K562 (cell line): ENCODE results near the gene MED20. TPM values are rescaled to one million over a fixed set of nuclear protein-coding genes. Genes with fewer than 3 reads are reported as not detected.

Source experiments
- ARID1B ChIP-seq: fragments of 450-650 bp; IDR thresholded peaks from 2 replicates; pipeline ENCODE4 v1.6.1; 2016; ENCODE audit warnings: antibody characterized with exemption, mild to moderate bottlenecking, inconsistent platforms
- BDP1 ChIP-seq: IDR thresholded peaks from 3 replicates; pipeline ENCODE4 v1.6.1; 2011; ENCODE audit not compliant: insufficient read length, insufficient read depth
- BMI1 ChIP-seq: fragments of 150-350 bp; IDR thresholded peaks from 2 replicates; pipeline ENCODE4 v1.6.1; 2014; ENCODE audit warnings: low read length
- BRD4 ChIP-seq: fragments of 200-600 bp; sonication (generic); IDR thresholded peaks from 2 replicates; pipeline ENCODE4 v1.6.1; 2017; ENCODE audit warnings: inconsistent platforms
- CBFA2T3 ChIP-seq: fragments of 450-650 bp; IDR thresholded peaks from 2 replicates; pipeline ENCODE4 v1.6.1; 2017
- DPF2 ChIP-seq: fragments of 450-650 bp; IDR thresholded peaks from 2 replicates; pipeline ENCODE4 v1.6.1; 2016
- FOSL1 ChIP-seq: fragments of 200-800 bp; sonication (Bioruptor generic); conservative IDR thresholded peaks from 2 replicates; pipeline ENCODE4 v1.6.1; 2016; ENCODE audit warnings: missing genetic modification characterization, missing compliant biosample characterization
- HDAC3 ChIP-seq: fragments of 450-650 bp; IDR thresholded peaks from 2 replicates; pipeline ENCODE4 v1.6.1; 2018; ENCODE audit warnings: borderline replicate concordance, mild to moderate bottlenecking, moderate library complexity; ENCODE audit not compliant: partially characterized antibody
- HNRNPK ChIP-seq: fragments of 200-400 bp; formaldehyde crosslinking; IDR thresholded peaks from one replicate; pipeline ENCODE4 v1.6.1; 2018; ENCODE audit warnings: mild to moderate bottlenecking, low read depth, low read length; ENCODE audit not compliant: poor library complexity, severe bottlenecking
- L3MBTL2 ChIP-seq: fragments of 450-650 bp; IDR thresholded peaks from 2 replicates; pipeline ENCODE4 v1.6.1; 2016; ENCODE audit warnings: mild to moderate bottlenecking, moderate library complexity
- MTA3 ChIP-seq: fragments of 450-650 bp; formaldehyde crosslinking; IDR thresholded peaks from 2 replicates; pipeline ENCODE4 v1.6.1; 2017; ENCODE audit warnings: mild to moderate bottlenecking, borderline replicate concordance
- NFIC ChIP-seq: fragments of 450-650 bp; IDR thresholded peaks from 2 replicates; pipeline ENCODE4 v1.6.1; 2017; ENCODE audit warnings: mild to moderate bottlenecking, inconsistent platforms
- SMARCE1 ChIP-seq: fragments of 450-650 bp; IDR thresholded peaks from 2 replicates; pipeline ENCODE4 v1.7.1; 2016; ENCODE audit warnings: mild to moderate bottlenecking
- TCF3 ChIP-seq: sonication (generic); formaldehyde crosslinking; IDR thresholded peaks from 2 replicates; pipeline ENCODE4 v1.4.0; 2020; ENCODE audit warnings: mild to moderate bottlenecking, missing genetic modification reagents
- ZNF174 ChIP-seq: fragments of 250-450 bp; sonication (Bioruptor Pico); IDR thresholded peaks from 2 replicates; pipeline ENCODE4 v1.4.0; 2020; ENCODE audit warnings: mild to moderate bottlenecking
- polyA plus RNA-seq, 8 experiments: library from polyadenylated mRNA; depleted of rRNA in 4 of 8; stranded (reverse) in 5 of 8; unstranded in 3 of 8; fragments of >200 nt; fragmentation: Nextera tagmentation in 2 of 8; fragmentation: Illumina TruSeq in 1 of 8; extraction: Ambion mirVana in 2 of 8; extraction: Trizol in 1 of 8; gene quantifications; 2 replicates each; pipeline versions ENCODE4 v1.2.1 to v1.2.3, GENCODE V29; 2011 to 2014; ENCODE audit warnings: inconsistent platforms in 1 of 8, missing spikeins in 1 of 8
- total RNA-seq, 7 experiments: library from RNA; depleted of rRNA in 6 of 7; stranded (reverse); fragments of >200 nt in 6 of 7; fragmentation: Illumina TruSeq in 2 of 7; extraction: Trizol in 2 of 7; gene quantifications; 2 replicates each; pipeline versions ENCODE4 v1.2.1 to v1.2.3, GENCODE V29; 2011 to 2021; ENCODE audit warnings: low replicate concordance in 1 of 7
- TF ChIP-seq, protein P1 (sequence below): fragments of 450-650 bp; IDR thresholded peaks from 2 replicates; pipeline ENCODE4 v1.6.1; 2017; ENCODE audit warnings: antibody characterized with exemption, mild to moderate bottlenecking
- TF ChIP-seq, protein P2 (sequence below): IDR thresholded peaks from 2 replicates; pipeline ENCODE4 v1.6.1; 2014; ENCODE audit warnings: antibody characterized with exemption
- TF ChIP-seq, protein P3 (sequence below): IDR thresholded peaks from 2 replicates; pipeline ENCODE4 v1.6.1; 2011; ENCODE audit not compliant: insufficient read length; ENCODE audit errors: extremely low read depth

Gene MED20
- total and polyA plus RNA-seq, 9 of the 15 experiments (the other 6 are each of a cell fraction or from before 2014, with no cell fraction given) = 27.3 to 80.9 (median 46.0) TPM

DNA sequence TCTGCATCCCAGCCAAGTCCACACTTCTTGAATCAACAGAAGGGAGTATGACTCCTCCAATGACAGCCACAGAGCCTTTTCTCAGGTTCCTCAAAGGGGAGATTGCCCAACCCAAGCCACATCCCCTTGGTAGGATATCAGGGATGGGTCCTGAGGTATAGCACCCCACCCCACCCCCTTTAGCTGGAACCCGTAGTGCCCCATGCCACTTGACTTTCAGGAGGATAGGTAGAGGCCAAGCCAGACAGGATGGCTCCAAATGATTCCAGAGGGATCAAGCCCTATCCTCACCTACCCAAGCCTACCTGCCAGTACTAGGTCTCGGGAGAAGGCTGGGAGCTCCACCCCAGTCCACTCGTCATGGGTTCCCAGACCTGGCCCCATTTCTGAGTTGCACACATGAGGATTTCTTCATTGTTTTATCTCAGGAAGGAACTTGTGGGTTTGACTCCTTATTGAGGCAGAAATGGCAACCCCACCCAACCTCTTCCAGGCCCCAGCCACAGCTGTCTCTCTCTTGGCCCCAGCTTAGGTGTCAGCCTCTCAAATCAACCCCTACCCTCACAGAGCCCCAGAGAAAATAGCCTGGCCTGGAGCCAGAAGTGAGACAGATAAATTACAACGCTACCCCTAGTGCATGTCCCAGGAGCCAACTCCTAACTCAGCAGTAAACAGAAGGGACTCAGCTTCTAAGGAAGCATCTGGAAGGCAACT, 17.1 kb upstream of the MED20 start (continued):
- TF ChIP-seq, protein P1, sequence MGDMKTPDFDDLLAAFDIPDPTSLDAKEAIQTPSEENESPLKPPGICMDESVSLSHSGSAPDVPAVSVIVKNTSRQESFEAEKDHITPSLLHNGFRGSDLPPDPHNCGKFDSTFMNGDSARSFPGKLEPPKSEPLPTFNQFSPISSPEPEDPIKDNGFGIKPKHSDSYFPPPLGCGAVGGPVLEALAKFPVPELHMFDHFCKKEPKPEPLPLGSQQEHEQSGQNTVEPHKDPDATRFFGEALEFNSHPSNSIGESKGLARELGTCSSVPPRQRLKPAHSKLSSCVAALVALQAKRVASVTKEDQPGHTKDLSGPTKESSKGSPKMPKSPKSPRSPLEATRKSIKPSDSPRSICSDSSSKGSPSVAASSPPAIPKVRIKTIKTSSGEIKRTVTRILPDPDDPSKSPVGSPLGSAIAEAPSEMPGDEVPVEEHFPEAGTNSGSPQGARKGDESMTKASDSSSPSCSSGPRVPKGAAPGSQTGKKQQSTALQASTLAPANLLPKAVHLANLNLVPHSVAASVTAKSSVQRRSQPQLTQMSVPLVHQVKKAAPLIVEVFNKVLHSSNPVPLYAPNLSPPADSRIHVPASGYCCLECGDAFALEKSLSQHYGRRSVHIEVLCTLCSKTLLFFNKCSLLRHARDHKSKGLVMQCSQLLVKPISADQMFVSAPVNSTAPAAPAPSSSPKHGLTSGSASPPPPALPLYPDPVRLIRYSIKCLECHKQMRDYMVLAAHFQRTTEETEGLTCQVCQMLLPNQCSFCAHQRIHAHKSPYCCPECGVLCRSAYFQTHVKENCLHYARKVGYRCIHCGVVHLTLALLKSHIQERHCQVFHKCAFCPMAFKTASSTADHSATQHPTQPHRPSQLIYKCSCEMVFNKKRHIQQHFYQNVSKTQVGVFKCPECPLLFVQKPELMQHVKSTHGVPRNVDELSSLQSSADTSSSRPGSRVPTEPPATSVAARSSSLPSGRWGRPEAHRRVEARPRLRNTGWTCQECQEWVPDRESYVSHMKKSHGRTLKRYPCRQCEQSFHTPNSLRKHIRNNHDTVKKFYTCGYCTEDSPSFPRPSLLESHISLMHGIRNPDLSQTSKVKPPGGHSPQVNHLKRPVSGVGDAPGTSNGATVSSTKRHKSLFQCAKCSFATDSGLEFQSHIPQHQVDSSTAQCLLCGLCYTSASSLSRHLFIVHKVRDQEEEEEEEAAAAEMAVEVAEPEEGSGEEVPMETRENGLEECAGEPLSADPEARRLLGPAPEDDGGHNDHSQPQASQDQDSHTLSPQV = peak; percentile 59
- TF ChIP-seq FOSL1 (tag) = 0 out of 2 replicates have a peak, but pooled peaks have one; percentile 10
- TF ChIP-seq BMI1 = no peak
- peak; percentile 43; the same call in 1 of the 2 replicates for TF ChIP-seq CBFA2T3
- no peak for TF ChIP-seq ZNF174 (CRISPR knock-in tag)
- peak; percentile 22; the same call in 1 of the 2 replicates for TF ChIP-seq DPF2
- TF ChIP-seq, protein P2, sequence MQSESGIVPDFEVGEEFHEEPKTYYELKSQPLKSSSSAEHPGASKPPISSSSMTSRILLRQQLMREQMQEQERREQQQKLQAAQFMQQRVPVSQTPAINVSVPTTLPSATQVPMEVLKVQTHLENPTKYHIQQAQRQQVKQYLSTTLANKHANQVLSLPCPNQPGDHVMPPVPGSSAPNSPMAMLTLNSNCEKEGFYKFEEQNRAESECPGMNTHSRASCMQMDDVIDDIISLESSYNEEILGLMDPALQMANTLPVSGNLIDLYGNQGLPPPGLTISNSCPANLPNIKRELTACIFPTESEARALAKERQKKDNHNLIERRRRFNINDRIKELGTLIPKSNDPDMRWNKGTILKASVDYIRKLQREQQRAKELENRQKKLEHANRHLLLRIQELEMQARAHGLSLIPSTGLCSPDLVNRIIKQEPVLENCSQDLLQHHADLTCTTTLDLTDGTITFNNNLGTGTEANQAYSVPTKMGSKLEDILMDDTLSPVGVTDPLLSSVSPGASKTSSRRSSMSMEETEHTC = no peak
- peak; percentile 54 for TF ChIP-seq TCF3 (CRISPR knock-in tag)
- 0 out of 2 replicates have a peak, but pooled peaks have one; percentile 29 for TF ChIP-seq ARID1B
- TF ChIP-seq, protein P3, sequence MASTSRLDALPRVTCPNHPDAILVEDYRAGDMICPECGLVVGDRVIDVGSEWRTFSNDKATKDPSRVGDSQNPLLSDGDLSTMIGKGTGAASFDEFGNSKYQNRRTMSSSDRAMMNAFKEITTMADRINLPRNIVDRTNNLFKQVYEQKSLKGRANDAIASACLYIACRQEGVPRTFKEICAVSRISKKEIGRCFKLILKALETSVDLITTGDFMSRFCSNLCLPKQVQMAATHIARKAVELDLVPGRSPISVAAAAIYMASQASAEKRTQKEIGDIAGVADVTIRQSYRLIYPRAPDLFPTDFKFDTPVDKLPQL = no peak
- 0 out of 2 replicates have a peak, but pooled peaks have one; percentile 24 for TF ChIP-seq MTA3
- no peak for TF ChIP-seq HDAC3
- peak; percentile 97 for TF ChIP-seq NFIC
- no peak for TF ChIP-seq BRD4
- no peak for TF ChIP-seq L3MBTL2
- TF ChIP-seq HNRNPK = no peak
- TF ChIP-seq BDP1 = no peak
- no peak for TF ChIP-seq SMARCE1
